ENCODE measurements around the gene MAMLD1. TPM values are rescaled to one million over a fixed set of nuclear protein-coding genes. Genes with fewer than 3 reads are reported as not detected.

The MAMLD1 gene
- total RNA-seq, 1 donor from 2014 or later: 2.8 TPM

GRCh38 chrX:150456941-150457340 lies 93.8 kb downstream of the MAMLD1 start:
- peaks cover 3% of the 10 kb centered on the region for H3K4me1 Mint-ChIP-seq (ENCODE audit: unreplicated experiment)
- TF ChIP-seq, protein P1, sequence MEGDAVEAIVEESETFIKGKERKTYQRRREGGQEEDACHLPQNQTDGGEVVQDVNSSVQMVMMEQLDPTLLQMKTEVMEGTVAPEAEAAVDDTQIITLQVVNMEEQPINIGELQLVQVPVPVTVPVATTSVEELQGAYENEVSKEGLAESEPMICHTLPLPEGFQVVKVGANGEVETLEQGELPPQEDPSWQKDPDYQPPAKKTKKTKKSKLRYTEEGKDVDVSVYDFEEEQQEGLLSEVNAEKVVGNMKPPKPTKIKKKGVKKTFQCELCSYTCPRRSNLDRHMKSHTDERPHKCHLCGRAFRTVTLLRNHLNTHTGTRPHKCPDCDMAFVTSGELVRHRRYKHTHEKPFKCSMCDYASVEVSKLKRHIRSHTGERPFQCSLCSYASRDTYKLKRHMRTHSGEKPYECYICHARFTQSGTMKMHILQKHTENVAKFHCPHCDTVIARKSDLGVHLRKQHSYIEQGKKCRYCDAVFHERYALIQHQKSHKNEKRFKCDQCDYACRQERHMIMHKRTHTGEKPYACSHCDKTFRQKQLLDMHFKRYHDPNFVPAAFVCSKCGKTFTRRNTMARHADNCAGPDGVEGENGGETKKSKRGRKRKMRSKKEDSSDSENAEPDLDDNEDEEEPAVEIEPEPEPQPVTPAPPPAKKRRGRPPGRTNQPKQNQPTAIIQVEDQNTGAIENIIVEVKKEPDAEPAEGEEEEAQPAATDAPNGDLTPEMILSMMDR (IDR thresholded peaks at IDR 0.05; ENCODE audit: unreplicated experiment): no peak
- no peak overlapping the region for H3K4me3 Mint-ChIP-seq (ENCODE audit: unreplicated experiment)
- no peak for DNase-seq (ENCODE audit: low spot score)
- H3K9me3 Mint-ChIP-seq (ENCODE audit: unreplicated experiment): no peaks in the 10 kb centered on the region
- H3K27me3 Mint-ChIP-seq (ENCODE audit: unreplicated experiment): peaks cover 1% of the 10 kb centered on the region
- peaks cover 4% of the 10 kb centered on the region for H3K36me3 Mint-ChIP-seq (ENCODE audit: low read depth, unreplicated experiment)
- no peak overlapping the region for H3K27ac Mint-ChIP-seq (ENCODE audit: unreplicated experiment)

- peaks cover 4% of the 10 kb centered on the region for H3K36me3 Mint-ChIP-seq (ENCODE audit: low read depth, unreplicated experiment)
- no peak overlapping the region for H3K27ac Mint-ChIP-seq (ENCODE audit: unreplicated experiment)
- no peak for DNase-seq (ENCODE audit: low spot score)
- no peaks in the 10 kb centered on the region for H3K27me3 Mint-ChIP-seq (ENCODE audit: unreplicated experiment)
- peaks cover 3% of the 10 kb centered on the region for H3K4me1 Mint-ChIP-seq (ENCODE audit: unreplicated experiment)
- TF ChIP-seq, protein P1 (IDR thresholded peaks at IDR 0.05; ENCODE audit: unreplicated experiment): no peak
- H3K4me3 Mint-ChIP-seq (ENCODE audit: unreplicated experiment): no peak overlapping the region
- H3K9me3 Mint-ChIP-seq (ENCODE audit: unreplicated experiment): no peaks in the 10 kb centered on the region
Observed at GRCh38 chrX:150459196-150459595, 96.1 kb downstream of the MAMLD1 start.

DNA sequence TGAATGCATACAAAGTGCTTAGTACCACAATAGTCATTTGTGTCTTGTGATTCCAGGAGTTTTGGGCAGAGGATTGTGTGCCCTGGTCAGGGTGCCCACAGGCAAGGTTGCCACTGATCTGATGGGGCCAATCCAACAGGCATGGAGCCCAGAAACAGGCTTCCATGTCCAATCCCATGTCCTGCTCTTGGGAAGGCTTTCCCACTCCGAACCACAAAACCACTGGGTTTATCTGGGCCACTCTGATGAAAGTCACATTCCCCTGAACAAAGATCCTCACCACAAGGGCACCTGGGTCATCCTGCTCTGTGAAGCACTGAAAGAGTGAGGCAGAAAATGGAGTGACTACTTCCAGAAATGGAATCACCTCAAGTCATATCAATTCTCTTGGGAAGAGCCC lies 96.9 kb downstream of the MAMLD1 start:
- DNase-seq (ENCODE audit: low spot score): no peak
- TF ChIP-seq, protein P1 (IDR thresholded peaks at IDR 0.05; ENCODE audit: unreplicated experiment): no peak
- H3K36me3 Mint-ChIP-seq (ENCODE audit: low read depth, unreplicated experiment): peaks cover 4% of the 10 kb centered on the region
- no peak overlapping the region for H3K4me3 Mint-ChIP-seq (ENCODE audit: unreplicated experiment)
- H3K27ac Mint-ChIP-seq (ENCODE audit: unreplicated experiment): no peak overlapping the region
- peaks cover 3% of the 10 kb centered on the region for H3K4me1 Mint-ChIP-seq (ENCODE audit: unreplicated experiment)
- no peaks in the 10 kb centered on the region for H3K27me3 Mint-ChIP-seq (ENCODE audit: unreplicated experiment)
- H3K9me3 Mint-ChIP-seq (ENCODE audit: unreplicated experiment): no peaks in the 10 kb centered on the region

- TF ChIP-seq, protein P1 (IDR thresholded peaks at IDR 0.05; ENCODE audit: unreplicated experiment): no peak
- Mint-ChIP-seq H3K36me3 (ENCODE audit: low read depth, unreplicated experiment) (peaks cover 4% of the 10 kb centered on the region), H3K27me3 (ENCODE audit: unreplicated experiment) (no peaks in the 10 kb centered on the region), H3K27ac (ENCODE audit: unreplicated experiment) (no peak overlapping the region), H3K4me3 (ENCODE audit: unreplicated experiment) (no peak overlapping the region), H3K9me3 (ENCODE audit: unreplicated experiment) (no peaks in the 10 kb centered on the region), H3K4me1 (ENCODE audit: unreplicated experiment) (peaks cover 3% of the 10 kb centered on the region)
- no peak for DNase-seq (ENCODE audit: low spot score)
Observed at GRCh38 chrX:150460781-150461180, 97.7 kb downstream of the MAMLD1 start.

- TF ChIP-seq, protein P1 (IDR thresholded peaks at IDR 0.05; ENCODE audit: unreplicated experiment): no peak
- Mint-ChIP-seq H3K9me3 (ENCODE audit: unreplicated experiment) (no peaks in the 10 kb centered on the region), H3K36me3 (ENCODE audit: low read depth, unreplicated experiment) (peaks cover 4% of the 10 kb centered on the region), H3K27ac (ENCODE audit: unreplicated experiment) (no peak overlapping the region), H3K4me1 (ENCODE audit: unreplicated experiment) (peaks cover 3% of the 10 kb centered on the region), H3K4me3 (ENCODE audit: unreplicated experiment) (no peak overlapping the region), H3K27me3 (ENCODE audit: unreplicated experiment) (no peaks in the 10 kb centered on the region)
- DNase-seq (ENCODE audit: low spot score): no peak
Observed at GRCh38 chrX:150463566-150463965, 100.4 kb downstream of the MAMLD1 start.

All from endothelial cell (in vitro differentiated cells).